Breast epithelium (tissue), 4 donors: Measurements from ENCODE around the gene SOD2. TPM values are rescaled to one million over a fixed set of nuclear protein-coding genes. Genes with fewer than 3 reads are reported as not detected.
"Not testable (repeated sequence)": the region's sequence is repeated elsewhere in the genome, so short reads cannot be mapped to it uniquely, and the experiment has no call there.

Experiments used
- DNase-seq, 2 donors: peaks; one replicate each; pipeline ENCODE4 v3.0.0-alpha.2; 2019; ENCODE audit warnings: low spot score in 2 of 2
- H3K27ac ChIP-seq, 2 donors: fragments of 200-600 bp; sonication (generic) in 1 of 2; one replicate each; pipeline ENCODE4 v1.5.1; 2016 to 2019; ENCODE audit warnings: mild to moderate bottlenecking in 1 of 2
- H3K27me3 ChIP-seq, 2 donors: fragments of 200-600 bp; sonication (generic) in 1 of 2; one replicate each; pipeline versions ENCODE4 v1.5.1 to v1.6.0; 2017 to 2019; ENCODE audit warnings: control low read depth in 1 of 2, mild to moderate bottlenecking in 1 of 2
- H3K36me3 ChIP-seq: fragments of 200-600 bp; one replicate; pipeline ENCODE4 v1.5.1; 2019
- H3K4me1 ChIP-seq, 2 donors: fragments of 200-600 bp; sonication (generic); one replicate each; pipeline ENCODE4 v1.5.1; 2016 to 2019; ENCODE audit warnings: control low read depth in 1 of 2
- H3K4me3 ChIP-seq, 3 donors: fragments of 200-600 bp; sonication (generic); 1 replicate in 2 of 3; 2 replicates in 1 of 3; pipeline ENCODE4 v1.5.1; 2016 to 2019; ENCODE audit warnings: mild to moderate bottlenecking in 3 of 3, moderate library complexity in 2 of 3
- H3K9me3 ChIP-seq, 2 donors: fragments of 200-600 bp; sonication (generic) in 1 of 2; one replicate each; pipeline ENCODE4 v1.5.1; 2016 to 2019; ENCODE audit warnings: control low read depth in 1 of 2
- POLR2A ChIP-seq: fragments of 450-650 bp; IDR thresholded peaks from one replicate; pipeline ENCODE4 v1.6.1; 2016; ENCODE audit warnings: antibody characterized with exemption, mild to moderate bottlenecking, moderate library complexity
- POLR2AphosphoS5 ChIP-seq, 3 donors: sonication (generic); formaldehyde crosslinking; IDR thresholded peaks; one replicate each; pipeline ENCODE4 v1.6.1; 2017; ENCODE audit warnings: antibody characterized with exemption in 3 of 3
- intact Hi-C: fragments of 100-400 bp; cut with DNase I; formaldehyde crosslinking; loops from one replicate; pipeline ENCODE4 v1.15.1; 2023; ENCODE audit warnings: low total_unique reads
- total RNA-seq, 3 donors: library from RNA; depleted of rRNA; stranded (reverse); fragments of >200 nt; gene quantifications; one replicate each; pipeline ENCODE4 v1.1.0, GENCODE V29; 2016
- TF ChIP-seq, protein P1 (sequence below), 3 donors: fragments of 450-650 bp; IDR thresholded peaks; one replicate each; pipeline ENCODE4 v1.5.1; 2016 to 2017; ENCODE audit warnings: antibody characterized with exemption in 3 of 3, mild to moderate bottlenecking in 3 of 3, moderate library complexity in 3 of 3

Gene SOD2
- total RNA-seq, 3 donors from 2014 or later: 999 to 1,273 (median 1,163) TPM

DNA sequence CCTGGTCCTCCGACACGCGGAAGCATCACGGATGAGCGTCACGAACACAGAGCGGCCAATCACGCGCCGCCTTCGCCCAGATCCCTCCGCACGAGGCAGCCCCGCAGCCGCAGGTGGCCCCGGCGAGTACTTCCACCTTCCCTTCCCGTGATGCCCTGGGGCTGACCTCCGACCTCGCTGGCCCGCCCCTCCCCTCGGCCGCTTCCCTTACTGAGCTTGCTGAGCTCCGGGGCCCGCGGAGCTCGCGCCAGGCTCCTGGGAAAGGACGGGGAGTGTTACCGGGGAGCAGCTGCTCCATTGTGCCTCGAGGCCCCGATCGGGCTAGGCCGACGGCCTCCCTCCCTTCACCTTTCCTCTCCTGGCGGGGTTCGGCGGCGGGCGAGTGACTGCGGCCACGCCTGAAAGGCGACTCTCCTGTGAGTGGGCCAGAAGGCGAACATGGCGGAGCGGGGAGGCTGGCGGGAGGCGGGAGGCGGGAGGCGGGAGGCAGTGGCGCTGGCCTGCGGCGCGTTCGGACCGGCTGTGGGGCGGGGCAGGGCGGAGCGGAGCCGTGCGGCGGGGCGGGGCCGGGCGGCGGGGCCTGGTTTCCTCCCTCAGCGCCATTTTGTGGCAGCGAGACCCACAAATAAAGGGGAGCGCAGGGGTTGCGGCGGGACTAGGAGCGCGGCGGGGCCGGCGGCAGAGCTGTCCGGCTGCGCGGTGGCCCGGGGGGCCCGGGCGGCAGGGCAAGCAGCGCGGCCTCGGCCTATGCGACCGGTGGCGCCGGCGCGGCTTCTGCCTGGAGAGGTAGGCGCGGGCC is 34.1 kb upstream of the SOD2 start, which contains the start of gene WTAP:
TSS of gene WTAP (plus strand) at position 589 of the 799 bp plus-strand sequence. CDS start 8,760 bp downstream, outside the sequence.
- Histone ChIP-seq H3K36me3 (no peaks in the 10 kb centered on the region), H3K4me3 (peak within 1 kb of the TSS; percentile 88 to 96 (median 93)), H3K27me3 (no peaks in the 10 kb centered on the region), H3K27ac (peak within 1 kb of the TSS; percentile 100), H3K9me3 (no peaks in the 10 kb centered on the region), H3K4me1 (peaks cover 0 to 4% of the 10 kb centered on the region in 2 donors)
- intact Hi-C loops: loop anchor here (2.0 kb wide), 2 partner anchors 34 to 62 kb away; partner anchors contain the start of genes SOD2 and TCP1
- TF ChIP-seq, protein P1, sequence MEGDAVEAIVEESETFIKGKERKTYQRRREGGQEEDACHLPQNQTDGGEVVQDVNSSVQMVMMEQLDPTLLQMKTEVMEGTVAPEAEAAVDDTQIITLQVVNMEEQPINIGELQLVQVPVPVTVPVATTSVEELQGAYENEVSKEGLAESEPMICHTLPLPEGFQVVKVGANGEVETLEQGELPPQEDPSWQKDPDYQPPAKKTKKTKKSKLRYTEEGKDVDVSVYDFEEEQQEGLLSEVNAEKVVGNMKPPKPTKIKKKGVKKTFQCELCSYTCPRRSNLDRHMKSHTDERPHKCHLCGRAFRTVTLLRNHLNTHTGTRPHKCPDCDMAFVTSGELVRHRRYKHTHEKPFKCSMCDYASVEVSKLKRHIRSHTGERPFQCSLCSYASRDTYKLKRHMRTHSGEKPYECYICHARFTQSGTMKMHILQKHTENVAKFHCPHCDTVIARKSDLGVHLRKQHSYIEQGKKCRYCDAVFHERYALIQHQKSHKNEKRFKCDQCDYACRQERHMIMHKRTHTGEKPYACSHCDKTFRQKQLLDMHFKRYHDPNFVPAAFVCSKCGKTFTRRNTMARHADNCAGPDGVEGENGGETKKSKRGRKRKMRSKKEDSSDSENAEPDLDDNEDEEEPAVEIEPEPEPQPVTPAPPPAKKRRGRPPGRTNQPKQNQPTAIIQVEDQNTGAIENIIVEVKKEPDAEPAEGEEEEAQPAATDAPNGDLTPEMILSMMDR (IDR thresholded peaks at IDR 0.05): peak in 1 of 3 donors; percentile 13
- TF ChIP-seq POLR2AphosphoS5 (IDR thresholded peaks at IDR 0.05) (peak; percentile 95 to 98 (median 98)), POLR2A (peak; percentile 59)
- peak; percentile 97 for DNase-seq

DNA sequence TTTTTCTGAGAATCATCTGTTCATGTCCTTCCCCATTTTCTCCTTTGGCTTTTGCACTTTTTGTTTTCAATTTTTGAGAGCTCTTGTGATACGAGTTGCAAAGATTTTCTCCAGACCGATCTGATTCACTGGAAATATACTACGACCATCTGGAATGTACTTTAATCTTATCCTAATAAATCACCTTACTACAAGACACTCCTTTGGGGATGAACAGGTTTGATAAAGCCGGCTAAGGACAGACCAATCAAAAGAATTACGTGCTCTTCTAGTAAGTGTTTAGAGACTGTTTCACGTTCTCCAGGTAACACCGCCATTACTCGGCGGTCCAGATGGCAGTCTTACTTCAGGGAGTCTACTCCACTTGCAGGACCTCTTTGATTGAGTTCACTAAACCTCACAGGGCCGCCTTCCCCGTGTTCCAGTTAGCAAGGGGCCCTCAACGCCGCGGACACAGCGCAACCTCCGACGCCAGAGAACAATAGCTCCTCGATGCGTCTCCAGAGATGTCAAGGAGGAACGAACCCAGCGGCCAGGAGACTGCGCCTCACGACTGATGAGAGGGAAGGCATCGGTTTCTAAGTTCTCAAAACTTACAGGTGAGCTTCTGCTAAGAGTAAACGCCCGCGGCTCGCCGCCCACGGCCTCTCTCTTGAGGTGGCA is 33.3 kb upstream of the SOD2 start:
- Histone ChIP-seq H3K4me3 (peak overlapping the region; percentile 88 to 96 (median 93)), H3K27me3 (no peaks in the 10 kb centered on the region), H3K9me3 (no peaks in the 10 kb centered on the region), H3K4me1 (peaks cover 0 to 4% of the 10 kb centered on the region in 2 donors), H3K36me3 (no peaks in the 10 kb centered on the region), H3K27ac (peak overlapping the region; percentile 100)
- DNase-seq: no peak
- intact Hi-C loops: loop anchor here (2.0 kb wide), 2 partner anchors 34 to 62 kb away; partner anchors contain the start of genes SOD2 and TCP1
- TF ChIP-seq POLR2AphosphoS5 (IDR thresholded peaks at IDR 0.05) (no peak), POLR2A (no peak)
- TF ChIP-seq, protein P1 (IDR thresholded peaks at IDR 0.05): no peak

GRCh38 chr6:159725208-159725607 is 32.2 kb upstream of the SOD2 start:
- intact Hi-C loops: not testable (repeated sequence)

GRCh38 chr6:159724778-159725177 is 31.7 kb upstream of the SOD2 start:
- no peaks in the 10 kb centered on the region for H3K4me1 ChIP-seq
- H3K27me3 ChIP-seq: no peaks in the 10 kb centered on the region
- intact Hi-C loops: no loop called here
- no peak overlapping the region for H3K27ac ChIP-seq
- H3K4me3 ChIP-seq: no peak overlapping the region
- no peak for DNase-seq
- no peaks in the 10 kb centered on the region for H3K36me3 ChIP-seq
- TF ChIP-seq POLR2AphosphoS5 (IDR thresholded peaks at IDR 0.05) (no peak), POLR2A (no peak)
- TF ChIP-seq, protein P1 (IDR thresholded peaks at IDR 0.05): no peak
- H3K9me3 ChIP-seq: no peaks in the 10 kb centered on the region

More at GRCh38 chr6:159725208-159725607, 32.2 kb upstream of the SOD2 start:
- DNase-seq, H3K27me3 ChIP-seq, H3K4me3 ChIP-seq, H3K27ac ChIP-seq, H3K4me1 ChIP-seq, H3K9me3 ChIP-seq, H3K36me3 ChIP-seq: not testable (repeated sequence)

- DNase-seq: no peak
- TF ChIP-seq POLR2AphosphoS5 (IDR thresholded peaks at IDR 0.05): no peak
- TF ChIP-seq, protein P1 (IDR thresholded peaks at IDR 0.05): no peak
- TF ChIP-seq POLR2A: no peak
- no peaks in the 10 kb centered on the region for H3K9me3 ChIP-seq
- H3K4me1 ChIP-seq: no peaks in the 10 kb centered on the region
- no peak overlapping the region for H3K27ac ChIP-seq
- intact Hi-C loops: no loop called here
- H3K27me3 ChIP-seq: no peaks in the 10 kb centered on the region
- no peaks in the 10 kb centered on the region for H3K36me3 ChIP-seq
- H3K4me3 ChIP-seq: no peak overlapping the region
Measured at GRCh38 chr6:159723259-159723658, 30.2 kb upstream of the SOD2 start.
